HepG2 (cell line): ENCODE data around the gene YWHAH. TPM values are rescaled to one million over a fixed set of nuclear protein-coding genes. Genes with fewer than 3 reads are reported as not detected.

Experiments used
- FOXJ3 ChIP-seq: sonication (generic); formaldehyde crosslinking; IDR thresholded peaks from 2 replicates; pipeline ENCODE4 v1.4.0; 2020; ENCODE audit warnings: missing genetic modification reagents, mild to moderate bottlenecking, borderline replicate concordance
- HOXA9 ChIP-seq: sonication (generic); formaldehyde crosslinking; IDR thresholded peaks from 2 replicates; pipeline ENCODE4 v1.8.1; 2022; ENCODE audit warnings: missing genetic modification reagents, mild to moderate bottlenecking, moderate library complexity, borderline replicate concordance
- ZNF354B ChIP-seq: sonication (generic); formaldehyde crosslinking; IDR thresholded peaks from 2 replicates; pipeline ENCODE4 v1.8.0; 2022; ENCODE audit warnings: mild to moderate bottlenecking, missing genetic modification reagents
- ZNF883 ChIP-seq: sonication (generic); formaldehyde crosslinking; IDR thresholded peaks from 2 replicates; pipeline ENCODE4 v1.5.1; 2020; ENCODE audit warnings: mild to moderate bottlenecking, missing genetic modification reagents; ENCODE audit errors: not compliant biosample characterization
- polyA plus RNA-seq, 8 experiments: library from polyadenylated mRNA; depleted of rRNA in 3 of 8; stranded (reverse) in 7 of 8; unstranded in 1 of 8; fragments of >200 nt; fragmentation: Illumina TruSeq in 4 of 8; extraction: Trizol in 4 of 8; gene quantifications; 2 replicates each; pipeline versions ENCODE4 v1.2.1 to v1.2.3, GENCODE V29; 2011 to 2016; ENCODE audit warnings: low read depth in 4 of 8, missing spikeins in 1 of 8, mixed read lengths in 1 of 8; ENCODE audit not compliant: insufficient read depth in 1 of 8
- total RNA-seq, 5 experiments: library from RNA; depleted of rRNA; stranded (reverse); fragments of >200 nt; fragmentation: Illumina TruSeq; extraction: Trizol; gene quantifications; 2 replicates each; pipeline ENCODE4 v1.2.3, GENCODE V29; 2016; ENCODE audit warnings: low read depth in 1 of 5
- TF ChIP-seq, protein P1 (sequence below): sonication (generic); formaldehyde crosslinking; IDR thresholded peaks from 2 replicates; pipeline ENCODE4 v1.9.0; 2021; ENCODE audit warnings: mild to moderate bottlenecking, missing genetic modification reagents
- TF ChIP-seq, protein P2 (sequence below): sonication (generic); formaldehyde crosslinking; IDR thresholded peaks from 2 replicates; pipeline ENCODE4 v1.5.0; 2020; ENCODE audit warnings: mild to moderate bottlenecking, missing genetic modification reagents, borderline replicate concordance

YWHAH gene
- total and polyA plus RNA-seq, 2 of the 13 experiments (the other 11 are each of a cell fraction or from before 2014, with no cell fraction given), result 35.6 to 92.7 TPM

DNA sequence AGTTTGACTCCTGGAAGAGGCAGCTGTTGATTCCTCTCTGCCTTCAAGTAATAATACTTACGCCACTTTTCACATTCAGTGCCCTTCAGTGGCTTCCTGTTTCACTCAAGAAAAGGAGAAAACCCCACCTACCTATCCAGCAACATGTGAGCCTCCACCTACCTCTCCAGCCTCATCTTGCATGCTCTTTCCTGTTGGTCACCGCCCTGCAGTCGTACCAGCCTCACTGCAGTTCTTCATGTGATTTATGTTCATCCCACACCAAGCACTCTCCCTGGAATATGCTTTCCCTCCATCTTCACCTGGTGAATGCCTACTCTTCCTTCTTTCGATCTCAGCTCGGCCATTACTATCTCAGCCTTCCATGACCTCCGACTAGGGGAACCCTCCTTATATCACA is 21.8 kb upstream of the YWHAH start (continued):
- TF ChIP-seq, protein P1, sequence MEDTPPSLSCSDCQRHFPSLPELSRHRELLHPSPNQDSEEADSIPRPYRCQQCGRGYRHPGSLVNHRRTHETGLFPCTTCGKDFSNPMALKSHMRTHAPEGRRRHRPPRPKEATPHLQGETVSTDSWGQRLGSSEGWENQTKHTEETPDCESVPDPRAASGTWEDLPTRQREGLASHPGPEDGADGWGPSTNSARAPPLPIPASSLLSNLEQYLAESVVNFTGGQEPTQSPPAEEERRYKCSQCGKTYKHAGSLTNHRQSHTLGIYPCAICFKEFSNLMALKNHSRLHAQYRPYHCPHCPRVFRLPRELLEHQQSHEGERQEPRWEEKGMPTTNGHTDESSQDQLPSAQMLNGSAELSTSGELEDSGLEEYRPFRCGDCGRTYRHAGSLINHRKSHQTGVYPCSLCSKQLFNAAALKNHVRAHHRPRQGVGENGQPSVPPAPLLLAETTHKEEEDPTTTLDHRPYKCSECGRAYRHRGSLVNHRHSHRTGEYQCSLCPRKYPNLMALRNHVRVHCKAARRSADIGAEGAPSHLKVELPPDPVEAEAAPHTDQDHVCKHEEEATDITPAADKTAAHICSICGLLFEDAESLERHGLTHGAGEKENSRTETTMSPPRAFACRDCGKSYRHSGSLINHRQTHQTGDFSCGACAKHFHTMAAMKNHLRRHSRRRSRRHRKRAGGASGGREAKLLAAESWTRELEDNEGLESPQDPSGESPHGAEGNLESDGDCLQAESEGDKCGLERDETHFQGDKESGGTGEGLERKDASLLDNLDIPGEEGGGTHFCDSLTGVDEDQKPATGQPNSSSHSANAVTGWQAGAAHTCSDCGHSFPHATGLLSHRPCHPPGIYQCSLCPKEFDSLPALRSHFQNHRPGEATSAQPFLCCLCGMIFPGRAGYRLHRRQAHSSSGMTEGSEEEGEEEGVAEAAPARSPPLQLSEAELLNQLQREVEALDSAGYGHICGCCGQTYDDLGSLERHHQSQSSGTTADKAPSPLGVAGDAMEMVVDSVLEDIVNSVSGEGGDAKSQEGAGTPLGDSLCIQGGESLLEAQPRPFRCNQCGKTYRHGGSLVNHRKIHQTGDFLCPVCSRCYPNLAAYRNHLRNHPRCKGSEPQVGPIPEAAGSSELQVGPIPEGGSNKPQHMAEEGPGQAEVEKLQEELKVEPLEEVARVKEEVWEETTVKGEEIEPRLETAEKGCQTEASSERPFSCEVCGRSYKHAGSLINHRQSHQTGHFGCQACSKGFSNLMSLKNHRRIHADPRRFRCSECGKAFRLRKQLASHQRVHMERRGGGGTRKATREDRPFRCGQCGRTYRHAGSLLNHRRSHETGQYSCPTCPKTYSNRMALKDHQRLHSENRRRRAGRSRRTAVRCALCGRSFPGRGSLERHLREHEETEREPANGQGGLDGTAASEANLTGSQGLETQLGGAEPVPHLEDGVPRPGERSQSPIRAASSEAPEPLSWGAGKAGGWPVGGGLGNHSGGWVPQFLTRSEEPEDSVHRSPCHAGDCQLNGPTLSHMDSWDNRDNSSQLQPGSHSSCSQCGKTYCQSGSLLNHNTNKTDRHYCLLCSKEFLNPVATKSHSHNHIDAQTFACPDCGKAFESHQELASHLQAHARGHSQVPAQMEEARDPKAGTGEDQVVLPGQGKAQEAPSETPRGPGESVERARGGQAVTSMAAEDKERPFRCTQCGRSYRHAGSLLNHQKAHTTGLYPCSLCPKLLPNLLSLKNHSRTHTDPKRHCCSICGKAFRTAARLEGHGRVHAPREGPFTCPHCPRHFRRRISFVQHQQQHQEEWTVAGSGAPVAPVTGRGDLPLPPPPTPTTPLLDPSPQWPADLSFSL (CRISPR knock-in tag), result no peak
- TF ChIP-seq, protein P2, sequence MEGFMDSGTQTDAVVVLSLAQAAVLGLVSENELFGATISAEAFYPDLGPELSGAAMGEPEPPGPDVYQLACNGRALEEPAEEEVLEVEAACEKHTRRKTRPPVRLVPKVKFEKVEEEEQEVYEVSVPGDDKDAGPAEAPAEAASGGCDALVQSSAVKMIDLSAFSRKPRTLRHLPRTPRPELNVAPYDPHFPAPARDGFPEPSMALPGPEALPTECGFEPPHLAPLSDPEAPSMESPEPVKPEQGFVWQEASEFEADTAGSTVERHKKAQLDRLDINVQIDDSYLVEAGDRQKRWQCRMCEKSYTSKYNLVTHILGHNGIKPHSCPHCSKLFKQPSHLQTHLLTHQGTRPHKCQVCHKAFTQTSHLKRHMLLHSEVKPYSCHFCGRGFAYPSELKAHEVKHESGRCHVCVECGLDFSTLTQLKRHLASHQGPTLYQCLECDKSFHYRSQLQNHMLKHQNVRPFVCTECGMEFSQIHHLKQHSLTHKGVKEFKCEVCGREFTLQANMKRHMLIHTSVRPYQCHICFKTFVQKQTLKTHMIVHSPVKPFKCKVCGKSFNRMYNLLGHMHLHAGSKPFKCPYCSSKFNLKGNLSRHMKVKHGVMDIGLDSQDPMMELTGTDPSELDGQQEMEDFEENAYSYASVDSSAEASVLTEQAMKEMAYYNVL (CRISPR knock-in tag), result no peak
- TF ChIP-seq HOXA9 (CRISPR knock-in tag) (no peak), FOXJ3 (CRISPR knock-in tag) (no peak), ZNF354B (CRISPR knock-in tag) (no peak), ZNF883 (CRISPR knock-in tag) (no peak)
